Loucy (cell line): Measurements from ENCODE around the gene DOK7.

Experiments used
- H2AFZ ChIP-seq: fragments of 200-600 bp; sonication (generic); 2 replicates; pipeline ENCODE4 v1.6.0; 2016; ENCODE audit warnings: antibody characterized with exemption, mild to moderate bottlenecking, low read length, moderate library complexity
- H3F3A ChIP-seq: fragments of 200-600 bp; 2 replicates; pipeline ENCODE4 v1.6.0; 2016; ENCODE audit warnings: antibody characterized with exemption, low read depth, mild to moderate bottlenecking
- H3K27me3 ChIP-seq: fragments of 200-600 bp; sonication (generic); 2 replicates; pipeline ENCODE4 v1.6.1; 2014; ENCODE audit warnings: low read length, mild to moderate bottlenecking; ENCODE audit not compliant: insufficient read depth, poor library complexity, severe bottlenecking
- H3K36me3 ChIP-seq: fragments of 200-600 bp; sonication (generic); 2 replicates; pipeline ENCODE4 v1.6.1; 2016; ENCODE audit warnings: low read length; ENCODE audit not compliant: insufficient read depth
- H3K4me1 ChIP-seq: fragments of 200-600 bp; sonication (generic); 2 replicates; pipeline ENCODE4 v1.5.1; 2014; ENCODE audit warnings: low read length, mild to moderate bottlenecking; ENCODE audit not compliant: insufficient read depth, poor library complexity, severe bottlenecking
- H3K4me2 ChIP-seq: fragments of 200-600 bp; sonication (generic); 2 replicates; pipeline ENCODE4 v1.6.0; 2014; ENCODE audit warnings: antibody characterized with exemption, low read length, low read depth, mild to moderate bottlenecking; ENCODE audit not compliant: poor library complexity, severe bottlenecking
- H3K4me3 ChIP-seq: fragments of 200-600 bp; sonication (generic); 2 replicates; pipeline ENCODE4 v1.5.1; 2014; ENCODE audit warnings: low read length, mild to moderate bottlenecking, mixed read lengths; ENCODE audit not compliant: poor library complexity, severe bottlenecking
- H3K79me2 ChIP-seq: fragments of 200-600 bp; sonication (generic); 2 replicates; pipeline ENCODE4 v1.6.1; 2014; ENCODE audit warnings: low read length; ENCODE audit not compliant: insufficient read depth
- H3K9ac ChIP-seq: fragments of 200-600 bp; sonication (generic); 2 replicates; pipeline ENCODE4 v1.6.0; 2014; ENCODE audit warnings: mild to moderate bottlenecking, low read depth, low read length, moderate library complexity; ENCODE audit not compliant: poor library complexity, severe bottlenecking
- H3K9me2 ChIP-seq: fragments of 200-600 bp; sonication (generic); replicated peaks from 2 replicates; pipeline ENCODE4 v1.6.1; 2016; ENCODE audit warnings: low read depth, low read length, mixed read lengths
- H3K9me3 ChIP-seq: fragments of 200-600 bp; sonication (generic); 2 replicates; pipeline ENCODE4 v1.6.1; 2014; ENCODE audit warnings: mild to moderate bottlenecking, antibody characterized with exemption, low read length, low read depth; ENCODE audit not compliant: insufficient read depth
- H4K20me1 ChIP-seq: fragments of 200-600 bp; sonication (generic); 2 replicates; pipeline ENCODE4 v1.6.0; 2014; ENCODE audit warnings: antibody characterized with exemption, low read length, mild to moderate bottlenecking; ENCODE audit not compliant: insufficient read depth, poor library complexity, severe bottlenecking
- EZH2phosphoT487 ChIP-seq: fragments of 200-600 bp; IDR thresholded peaks from 2 replicates; pipeline ENCODE4 v1.6.1; 2018; ENCODE audit warnings: antibody characterized with exemption, mild to moderate bottlenecking, moderate library complexity, borderline replicate concordance
- TF ChIP-seq, protein P1 (sequence below): fragments of 200-600 bp; sonication (generic); conservative IDR thresholded peaks from 2 replicates; pipeline ENCODE4 v1.5.1; 2014; ENCODE audit warnings: mild to moderate bottlenecking, antibody characterized with exemption, low read length

DOK7 gene

GRCh38 chr4:3442460-3442958, 20.6 kb upstream of the DOK7 start:
- TF ChIP-seq, protein P1, sequence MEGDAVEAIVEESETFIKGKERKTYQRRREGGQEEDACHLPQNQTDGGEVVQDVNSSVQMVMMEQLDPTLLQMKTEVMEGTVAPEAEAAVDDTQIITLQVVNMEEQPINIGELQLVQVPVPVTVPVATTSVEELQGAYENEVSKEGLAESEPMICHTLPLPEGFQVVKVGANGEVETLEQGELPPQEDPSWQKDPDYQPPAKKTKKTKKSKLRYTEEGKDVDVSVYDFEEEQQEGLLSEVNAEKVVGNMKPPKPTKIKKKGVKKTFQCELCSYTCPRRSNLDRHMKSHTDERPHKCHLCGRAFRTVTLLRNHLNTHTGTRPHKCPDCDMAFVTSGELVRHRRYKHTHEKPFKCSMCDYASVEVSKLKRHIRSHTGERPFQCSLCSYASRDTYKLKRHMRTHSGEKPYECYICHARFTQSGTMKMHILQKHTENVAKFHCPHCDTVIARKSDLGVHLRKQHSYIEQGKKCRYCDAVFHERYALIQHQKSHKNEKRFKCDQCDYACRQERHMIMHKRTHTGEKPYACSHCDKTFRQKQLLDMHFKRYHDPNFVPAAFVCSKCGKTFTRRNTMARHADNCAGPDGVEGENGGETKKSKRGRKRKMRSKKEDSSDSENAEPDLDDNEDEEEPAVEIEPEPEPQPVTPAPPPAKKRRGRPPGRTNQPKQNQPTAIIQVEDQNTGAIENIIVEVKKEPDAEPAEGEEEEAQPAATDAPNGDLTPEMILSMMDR = no peak
- no peak for TF ChIP-seq EZH2phosphoT487
- no peaks in the 10 kb centered on the region for H3F3A ChIP-seq
- no peaks in the 10 kb centered on the region for H3K4me1 ChIP-seq
- no peaks in the 10 kb centered on the region for H3K79me2 ChIP-seq
- H2AFZ ChIP-seq = no peak overlapping the region
- no peaks in the 10 kb centered on the region for H3K9me3 ChIP-seq
- H3K36me3 ChIP-seq = no peaks in the 10 kb centered on the region
- no peak overlapping the region for H3K4me3 ChIP-seq
- no peaks in the 10 kb centered on the region for H3K27me3 ChIP-seq
- H4K20me1 ChIP-seq = no peaks in the 10 kb centered on the region
- H3K9me2 ChIP-seq = no peaks in the 10 kb centered on the region
- H3K9ac ChIP-seq = no peak overlapping the region
- no peak overlapping the region for H3K4me2 ChIP-seq

- H3K27me3 ChIP-seq = no peaks in the 10 kb centered on the region
- H3K36me3 ChIP-seq = no peaks in the 10 kb centered on the region
- H3F3A ChIP-seq = no peaks in the 10 kb centered on the region
- no peak overlapping the region for H3K4me2 ChIP-seq
- H3K4me1 ChIP-seq = no peaks in the 10 kb centered on the region
- H3K9me3 ChIP-seq = no peaks in the 10 kb centered on the region
- no peaks in the 10 kb centered on the region for H3K79me2 ChIP-seq
- TF ChIP-seq, protein P1 = peak; percentile 89
- no peak for TF ChIP-seq EZH2phosphoT487
- no peak overlapping the region for H3K9ac ChIP-seq
- H2AFZ ChIP-seq = peak overlapping the region; percentile 10; the same call in 1 of the 2 replicates
- H3K4me3 ChIP-seq = no peak overlapping the region
- H3K9me2 ChIP-seq = no peaks in the 10 kb centered on the region
- H4K20me1 ChIP-seq = no peaks in the 10 kb centered on the region
Measured at GRCh38 chr4:3442959-3443749, 20.0 kb upstream of the DOK7 start.

DNA sequence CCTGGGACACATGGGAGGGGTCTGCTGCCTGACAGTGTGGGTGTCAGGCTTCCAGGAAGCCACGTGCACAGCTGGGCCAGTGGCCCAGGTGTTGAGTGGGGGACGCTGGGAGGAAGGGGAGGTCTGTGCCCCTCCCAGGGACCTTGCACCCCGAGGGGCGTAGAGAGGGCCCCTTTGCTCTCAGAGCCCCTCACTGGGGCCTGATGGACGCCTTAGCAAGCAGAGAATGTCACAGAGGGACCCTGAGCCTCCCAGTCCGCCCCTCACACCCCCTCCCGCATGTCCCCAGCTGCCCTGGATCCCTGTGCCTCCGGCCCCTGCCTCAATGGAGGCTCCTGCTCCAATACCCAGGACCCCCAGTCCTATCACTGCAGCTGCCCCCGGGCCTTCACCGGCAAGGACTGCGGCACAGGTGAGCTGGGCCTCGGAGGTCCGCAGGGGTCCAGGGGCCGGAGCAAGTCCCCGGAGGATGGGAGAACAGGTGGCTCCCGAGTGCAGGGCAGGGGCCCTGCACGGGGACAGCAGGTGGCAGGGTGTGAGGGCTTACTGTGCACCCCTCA, 19.3 kb upstream of the DOK7 start:
- H3K36me3 ChIP-seq = no peaks in the 10 kb centered on the region
- no peaks in the 10 kb centered on the region for H3K27me3 ChIP-seq
- H3K4me1 ChIP-seq = no peaks in the 10 kb centered on the region
- H2AFZ ChIP-seq = peak overlapping the region; percentile 10; the same call in 1 of the 2 replicates
- H3K79me2 ChIP-seq = no peaks in the 10 kb centered on the region
- H3K9ac ChIP-seq = no peak overlapping the region
- no peaks in the 10 kb centered on the region for H3K9me3 ChIP-seq
- no peaks in the 10 kb centered on the region for H3F3A ChIP-seq
- TF ChIP-seq, protein P1 = no peak
- no peak for TF ChIP-seq EZH2phosphoT487
- H4K20me1 ChIP-seq = no peaks in the 10 kb centered on the region
- no peak overlapping the region for H3K4me2 ChIP-seq
- H3K4me3 ChIP-seq = no peak overlapping the region
- no peaks in the 10 kb centered on the region for H3K9me2 ChIP-seq
